ENCODE measurements around the gene DUOX1.

Gene DUOX1

DNA sequence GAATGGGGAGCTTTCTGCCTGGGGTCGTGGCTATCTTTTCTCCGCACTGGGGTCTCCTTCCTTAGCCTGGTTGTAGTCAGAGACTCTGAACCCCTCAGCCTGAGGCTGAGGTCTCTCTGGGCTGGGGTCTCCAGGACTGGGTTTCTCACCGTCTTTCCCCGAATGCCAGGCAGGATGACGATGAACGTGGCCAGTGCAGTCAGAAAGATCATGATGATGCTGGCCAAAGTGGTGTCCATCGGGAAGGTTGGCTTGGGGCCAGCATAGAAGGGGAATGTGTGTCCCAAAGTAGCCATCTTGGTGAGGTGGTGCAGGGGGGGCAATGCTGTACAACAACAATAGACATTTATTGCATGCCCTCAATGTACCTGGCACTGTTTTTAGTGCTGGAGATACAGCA is 7.1 kb upstream of the DUOX1 start:
- POLR2A ChIA-PET, result no interaction called here
- no peak for DNase-seq
- H3K36me3 ChIP-seq (ENCODE audit: control insufficient read depth in 4 of 4, insufficient read depth in 4 of 4, low read length in 3 of 4), result no peaks in the 10 kb centered on the region
- peaks cover 0 to 6% (median 3%) of the 10 kb centered on the region in 4 experiments for H3K4me1 ChIP-seq (ENCODE audit: control extremely low read depth in 1 of 4, control insufficient read depth in 4 of 4, insufficient read depth in 4 of 4, low read length in 3 of 4)
- no peak overlapping the region for H3K4me3 ChIP-seq (ENCODE audit: control insufficient read depth in 1 of 7, extremely low read depth in 1 of 7, insufficient read depth in 4 of 7, low read depth in 2 of 7, low read length in 6 of 7)
- peaks cover 5 to 52% (median 28%) of the 10 kb centered on the region in 5 experiments for H3K27me3 ChIP-seq (replicated peaks in 2 of 5; ENCODE audit: control insufficient read depth in 4 of 5, insufficient read depth in 5 of 5, low read length in 4 of 5)
- no peak overlapping the region for H3K27ac ChIP-seq (ENCODE audit: insufficient read depth in 1 of 2, low read depth in 1 of 2, low read length in 2 of 2, poor library complexity in 1 of 2, severe bottlenecking in 2 of 2)
- CTCF ChIA-PET, result interaction anchor here (1.4 to 1.7 kb wide), 4 partner anchors 21 to 85 kb away, joined by 3 to 4 read pairs (median 4); no protein-coding TSS in a partner anchor
- WGBS (ENCODE audit: insufficient coverage), result 94% methylated on average over 7 of the region's 7 CpGs
- H3K9me3 ChIP-seq (ENCODE audit: control extremely low read depth in 1 of 5, control insufficient read depth in 4 of 5, insufficient read depth in 2 of 5, low read depth in 1 of 5, low read length in 4 of 5), result no peaks in the 10 kb centered on the region

DNA sequence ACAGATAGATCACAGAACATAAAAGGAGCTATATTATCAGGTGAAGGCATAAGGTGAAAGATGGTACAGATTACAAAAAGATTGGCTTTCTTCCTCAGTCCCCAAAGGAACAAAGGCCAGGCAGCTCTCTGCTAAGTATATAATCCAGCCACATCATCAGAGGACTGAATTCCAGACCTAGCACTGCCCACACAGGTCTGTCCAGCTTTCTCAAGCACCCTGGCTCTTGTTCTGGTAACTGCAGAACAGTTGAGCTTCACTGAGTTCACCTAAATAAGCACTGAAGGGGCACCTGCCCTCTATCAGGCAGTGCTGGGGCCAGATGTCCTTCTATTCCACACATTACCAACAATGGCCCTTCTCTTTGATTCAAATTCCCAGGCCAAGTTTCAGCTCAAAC is 6.4 kb upstream of the DUOX1 start:
- no peak overlapping the region for H3K27ac ChIP-seq (ENCODE audit: insufficient read depth in 1 of 2, low read depth in 1 of 2, low read length in 2 of 2, poor library complexity in 1 of 2, severe bottlenecking in 2 of 2)
- no peaks in the 10 kb centered on the region for H3K9me3 ChIP-seq (ENCODE audit: control extremely low read depth in 1 of 5, control insufficient read depth in 4 of 5, insufficient read depth in 2 of 5, low read depth in 1 of 5, low read length in 4 of 5)
- H3K4me1 ChIP-seq (ENCODE audit: control extremely low read depth in 1 of 4, control insufficient read depth in 4 of 4, insufficient read depth in 4 of 4, low read length in 3 of 4), result no peaks in the 10 kb centered on the region
- peaks cover 7 to 56% (median 29%) of the 10 kb centered on the region in 5 experiments for H3K27me3 ChIP-seq (replicated peaks in 2 of 5; ENCODE audit: control insufficient read depth in 4 of 5, insufficient read depth in 5 of 5, low read length in 4 of 5)
- no peaks in the 10 kb centered on the region for H3K36me3 ChIP-seq (ENCODE audit: control insufficient read depth in 4 of 4, insufficient read depth in 4 of 4, low read length in 3 of 4)
- no peak overlapping the region for H3K4me3 ChIP-seq (ENCODE audit: control insufficient read depth in 1 of 7, extremely low read depth in 1 of 7, insufficient read depth in 4 of 7, low read depth in 2 of 7, low read length in 6 of 7)
- POLR2A ChIA-PET, result no interaction called here
- CTCF ChIA-PET, result interaction anchor here (0.8 to 2.3 kb wide), 6 partner anchors 11 to 276 kb away, joined by 3 to 10 read pairs (median 4); no protein-coding TSS in a partner anchor
- no peak for DNase-seq

DNA sequence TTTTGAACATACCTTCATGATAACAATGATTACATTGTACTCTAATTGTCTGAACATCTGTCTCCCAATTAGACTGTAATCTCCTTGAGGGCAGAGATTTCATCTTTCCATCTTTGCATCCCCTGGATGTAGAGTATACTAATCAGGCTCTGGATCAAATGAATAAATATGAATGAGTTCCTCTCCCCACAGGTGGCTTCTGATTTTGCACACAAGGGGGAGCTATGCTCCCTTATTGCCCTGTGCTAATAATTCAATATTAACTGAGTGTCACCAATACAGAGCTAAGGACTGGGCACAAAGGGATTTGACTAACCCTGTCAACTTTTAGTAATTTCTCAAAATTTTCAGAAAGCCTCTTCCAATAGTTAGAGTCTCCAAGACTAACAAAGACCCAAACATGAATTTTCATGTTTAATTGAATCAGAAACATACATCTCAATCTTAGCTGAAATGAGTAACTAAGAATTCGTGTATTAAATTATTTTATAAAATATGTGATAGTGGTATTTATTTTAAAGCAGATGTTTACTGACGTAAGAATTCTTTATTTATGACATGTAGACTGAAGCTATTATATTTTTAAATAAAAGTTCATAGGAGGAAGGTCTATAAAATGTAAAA is 3.1 kb upstream of the DUOX1 start:
- peak; percentile 51 to 64 (median 54) for DNase-seq

DNA sequence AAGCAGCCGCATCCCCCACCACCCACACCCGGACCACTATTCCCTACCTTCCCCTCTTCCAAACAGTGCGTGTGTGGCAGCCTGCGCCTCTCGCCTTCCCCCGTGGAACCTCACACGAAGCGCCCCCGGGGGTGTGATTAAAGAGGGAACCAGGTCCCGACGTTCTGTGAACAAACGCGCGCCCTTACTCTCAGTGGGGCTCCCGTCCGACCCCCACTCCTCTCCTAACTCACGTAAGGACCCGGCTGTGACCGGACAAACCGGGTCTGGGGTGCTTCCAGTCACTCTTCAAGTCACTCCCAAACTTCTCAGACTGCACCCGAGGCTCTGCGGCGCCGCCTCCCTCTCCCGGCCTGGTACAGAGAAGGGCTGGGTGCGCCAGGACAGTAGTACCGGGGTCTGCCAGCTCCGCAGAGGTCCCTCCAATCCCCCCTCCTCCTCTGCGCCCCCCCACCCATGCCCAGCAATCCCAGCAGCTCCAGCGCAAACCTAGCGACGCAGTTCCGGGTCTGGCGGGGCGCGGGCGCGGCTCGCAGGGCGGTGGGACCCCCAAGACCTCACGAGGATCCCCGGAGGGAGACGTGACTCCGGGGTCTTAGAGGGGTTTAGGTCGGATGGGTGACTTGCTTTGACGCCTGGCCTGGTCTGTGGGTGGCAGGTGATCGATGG is 689 bp upstream of the DUOX1 start:
- 6% methylated on average over 29 of the region's 47 CpGs for WGBS (ENCODE audit: insufficient coverage)
- POLR2A ChIA-PET, result no interaction called here
- peak in 2 of 3 donors; percentile 14 to 33 for DNase-seq
- Histone ChIP-seq H3K27ac (ENCODE audit: insufficient read depth in 1 of 2, low read depth in 1 of 2, low read length in 2 of 2, poor library complexity in 1 of 2, severe bottlenecking in 2 of 2) (no peak overlapping the region), H3K4me3 (ENCODE audit: control insufficient read depth in 1 of 7, extremely low read depth in 1 of 7, insufficient read depth in 4 of 7, low read depth in 2 of 7, low read length in 6 of 7) (peak overlapping the region in 4 of 7 experiments; percentile 23 to 61 (median 46)), H3K9me3 (ENCODE audit: control extremely low read depth in 1 of 5, control insufficient read depth in 4 of 5, insufficient read depth in 2 of 5, low read depth in 1 of 5, low read length in 4 of 5) (no peaks in the 10 kb centered on the region), H3K36me3 (ENCODE audit: control insufficient read depth in 4 of 4, insufficient read depth in 4 of 4, low read length in 3 of 4) (no peaks in the 10 kb centered on the region), H3K27me3 (replicated peaks in 2 of 5; ENCODE audit: control insufficient read depth in 4 of 5, insufficient read depth in 5 of 5, low read length in 4 of 5) (peaks cover 5 to 85% (median 43%) of the 10 kb centered on the region in 5 experiments), H3K4me1 (ENCODE audit: control extremely low read depth in 1 of 4, control insufficient read depth in 4 of 4, insufficient read depth in 4 of 4, low read length in 3 of 4) (peaks cover 0 to 10% (median 5%) of the 10 kb centered on the region in 4 experiments)
- CTCF ChIA-PET, result interaction anchor here (1.0 kb wide), 1 partner anchor 17 kb away, joined by 4 read pairs; no protein-coding TSS in a partner anchor

More for the DNA sequence above, 3.1 kb upstream of the DUOX1 start:
- ChIA-PET CTCF (interaction anchor here (0.7 to 1.8 kb wide), 17 partner anchors 8 to 274 kb away, joined by 3 to 7 read pairs (median 4); partner anchors contain the start of genes DUOX2 and DUOXA2), POLR2A (interaction anchor here (0.6 kb wide), 1 partner anchor 338 kb away, joined by 3 read pairs; no protein-coding TSS in a partner anchor)
- no peaks in the 10 kb centered on the region for H3K36me3 ChIP-seq (ENCODE audit: control insufficient read depth in 4 of 4, insufficient read depth in 4 of 4, low read length in 3 of 4)
- H3K27ac ChIP-seq (ENCODE audit: insufficient read depth in 1 of 2, low read depth in 1 of 2, low read length in 2 of 2, poor library complexity in 1 of 2, severe bottlenecking in 2 of 2), result no peak overlapping the region
- no peaks in the 10 kb centered on the region for H3K9me3 ChIP-seq (ENCODE audit: control extremely low read depth in 1 of 5, control insufficient read depth in 4 of 5, insufficient read depth in 2 of 5, low read depth in 1 of 5, low read length in 4 of 5)
- H3K4me1 ChIP-seq (ENCODE audit: control extremely low read depth in 1 of 4, control insufficient read depth in 4 of 4, insufficient read depth in 4 of 4, low read length in 3 of 4), result peaks cover 0 to 10% (median 5%) of the 10 kb centered on the region in 4 experiments
- H3K27me3 ChIP-seq (replicated peaks in 2 of 5; ENCODE audit: control insufficient read depth in 4 of 5, insufficient read depth in 5 of 5, low read length in 4 of 5), result peaks cover 7 to 81% (median 42%) of the 10 kb centered on the region in 5 experiments
- no CpG with 5 or more reads among the region's 2 CpGs for WGBS (ENCODE audit: insufficient coverage)
- no peak overlapping the region for H3K4me3 ChIP-seq (ENCODE audit: control insufficient read depth in 1 of 7, extremely low read depth in 1 of 7, insufficient read depth in 4 of 7, low read depth in 2 of 7, low read length in 6 of 7)

DNA sequence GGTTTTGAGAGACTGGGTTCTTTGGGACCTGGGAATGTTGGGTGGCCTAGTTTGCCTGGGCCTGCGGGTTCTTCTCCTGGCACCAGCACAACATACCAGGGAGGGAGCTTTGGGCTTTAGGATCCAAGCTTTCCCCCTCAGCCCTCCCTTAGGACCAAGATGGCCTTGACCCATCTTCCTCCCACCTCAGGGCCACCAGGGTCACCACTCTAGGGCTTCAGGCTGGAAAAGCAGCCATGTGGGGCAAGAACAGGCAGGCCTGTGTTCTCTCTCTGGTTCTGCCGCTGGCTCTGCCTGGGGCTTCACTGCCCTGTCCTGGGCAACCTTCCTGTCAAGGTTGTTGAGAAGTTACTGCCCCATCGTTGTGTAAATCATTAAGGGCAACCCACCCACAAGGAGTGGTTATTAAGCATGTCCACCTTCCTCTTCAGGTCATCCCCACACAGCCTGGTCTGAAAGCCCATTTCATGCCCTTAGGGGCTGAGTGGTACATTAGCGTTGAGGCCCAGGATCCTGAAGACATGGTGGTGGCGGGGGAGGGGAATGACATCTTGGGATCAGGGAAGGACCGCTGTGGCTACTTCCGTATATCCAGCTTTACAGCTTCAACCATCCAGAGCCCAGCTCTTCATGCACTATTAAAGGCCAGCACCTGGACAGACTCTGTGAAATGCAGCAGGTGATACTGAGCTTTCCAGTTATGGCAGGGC is 652 bp downstream of the DUOX1 start:
- Histone ChIP-seq H3K36me3 (ENCODE audit: control insufficient read depth in 4 of 4, insufficient read depth in 4 of 4, low read length in 3 of 4) (no peaks in the 10 kb centered on the region), H3K27ac (ENCODE audit: insufficient read depth in 1 of 2, low read depth in 1 of 2, low read length in 2 of 2, poor library complexity in 1 of 2, severe bottlenecking in 2 of 2) (no peak overlapping the region), H3K4me3 (ENCODE audit: control insufficient read depth in 1 of 7, extremely low read depth in 1 of 7, insufficient read depth in 4 of 7, low read depth in 2 of 7, low read length in 6 of 7) (no peak overlapping the region), H3K27me3 (replicated peaks in 2 of 5; ENCODE audit: control insufficient read depth in 4 of 5, insufficient read depth in 5 of 5, low read length in 4 of 5) (peaks cover 5 to 88% (median 45%) of the 10 kb centered on the region in 5 experiments), H3K4me1 (ENCODE audit: control extremely low read depth in 1 of 4, control insufficient read depth in 4 of 4, insufficient read depth in 4 of 4, low read length in 3 of 4) (peaks cover 0 to 17% (median 8%) of the 10 kb centered on the region in 4 experiments), H3K9me3 (ENCODE audit: control extremely low read depth in 1 of 5, control insufficient read depth in 4 of 5, insufficient read depth in 2 of 5, low read depth in 1 of 5, low read length in 4 of 5) (peaks cover 0 to 2% (median 0%) of the 10 kb centered on the region in 5 experiments)
- DNase-seq, result no peak
- 91% methylated on average over 4 of the region's 7 CpGs for whole genome bisulfite sequencing (ENCODE audit: insufficient coverage)
- POLR2A ChIA-PET, result no interaction called here
- CTCF ChIA-PET, result interaction anchor here (1.0 to 2.2 kb wide), 5 partner anchors 9 to 15 kb away, joined by 3 to 13 read pairs (median 4); no protein-coding TSS in a partner anchor

GRCh38 chr15:45131510-45131909 is 1.7 kb downstream of the DUOX1 start:
- DNase-seq, result no peak
- Histone ChIP-seq H3K36me3 (ENCODE audit: control insufficient read depth in 4 of 4, insufficient read depth in 4 of 4, low read length in 3 of 4) (no peaks in the 10 kb centered on the region), H3K27ac (ENCODE audit: insufficient read depth in 1 of 2, low read depth in 1 of 2, low read length in 2 of 2, poor library complexity in 1 of 2, severe bottlenecking in 2 of 2) (no peak overlapping the region), H3K27me3 (replicated peaks in 2 of 5; ENCODE audit: control insufficient read depth in 4 of 5, insufficient read depth in 5 of 5, low read length in 4 of 5) (peaks cover 5 to 92% (median 47%) of the 10 kb centered on the region in 5 experiments), H3K4me1 (ENCODE audit: control extremely low read depth in 1 of 4, control insufficient read depth in 4 of 4, insufficient read depth in 4 of 4, low read length in 3 of 4) (peaks cover 0 to 17% (median 8%) of the 10 kb centered on the region in 4 experiments), H3K4me3 (ENCODE audit: control insufficient read depth in 1 of 7, extremely low read depth in 1 of 7, insufficient read depth in 4 of 7, low read depth in 2 of 7, low read length in 6 of 7) (no peak overlapping the region), H3K9me3 (ENCODE audit: control extremely low read depth in 1 of 5, control insufficient read depth in 4 of 5, insufficient read depth in 2 of 5, low read depth in 1 of 5, low read length in 4 of 5) (peaks cover 0 to 2% (median 0%) of the 10 kb centered on the region in 5 experiments)
- 100% methylated on average over 2 of the region's 3 CpGs for whole genome bisulfite sequencing (ENCODE audit: insufficient coverage)
- ChIA-PET POLR2A (no interaction called here), CTCF (interaction anchor here (1.2 to 2.2 kb wide), 6 partner anchors 10 to 45 kb away, joined by 3 to 13 read pairs (median 4); no protein-coding TSS in a partner anchor)

All from common myeloid progenitor, CD34-positive (primary cell).